8988T (cell line): ENCODE measurements around the gene UBE2D2.
"Not testable (repeated sequence)": the region's sequence is repeated elsewhere in the genome, so short reads cannot be mapped to it uniquely, and the experiment has no call there.

Experiments used
- DNase-seq: peaks from one replicate; pipeline ENCODE4 v3.0.0; 2011

Gene UBE2D2

GRCh38 chr5:139588116-139588515 lies 27.0 kb downstream of the UBE2D2 start:
- DNase-seq: not testable (repeated sequence)

- DNase-seq: no peak
These were observed 27.8 kb downstream of the UBE2D2 start for GRCh38 chr5:139588962-139589361.

GRCh38 chr5:139592289-139592688 lies 31.1 kb downstream of the UBE2D2 start:
- DNase-seq: no peak

- DNase-seq: not testable (repeated sequence)
These were observed 31.9 kb downstream of the UBE2D2 start for GRCh38 chr5:139593076-139593475.

GRCh38 chr5:139593716-139594319 lies 32.7 kb downstream of the UBE2D2 start:
- DNase-seq: no peak

- DNase-seq: no peak
These were observed 36.0 kb downstream of the UBE2D2 start for GRCh38 chr5:139597134-139597533.

GRCh38 chr5:139598601-139598965 lies 37.4 kb downstream of the UBE2D2 start:
- DNase-seq: not testable (repeated sequence)

- DNase-seq: no peak
These were observed 39.3 kb downstream of the UBE2D2 start for GRCh38 chr5:139600336-139600949.

GRCh38 chr5:139601429-139601828 lies 40.3 kb downstream of the UBE2D2 start:
- no peak for DNase-seq

- DNase-seq: not testable (repeated sequence)
These were observed 40.8 kb downstream of the UBE2D2 start for GRCh38 chr5:139601948-139602347.

GRCh38 chr5:139605887-139606286 lies 44.7 kb downstream of the UBE2D2 start:
- DNase-seq: no peak

- DNase-seq: no peak
These were observed 50.8 kb downstream of the UBE2D2 start for GRCh38 chr5:139611703-139612584.

GRCh38 chr5:139619861-139620260 lies 58.7 kb downstream of the UBE2D2 start:
- no peak for DNase-seq

- DNase-seq: not testable (repeated sequence)
These were observed 64.3 kb downstream of the UBE2D2 start for GRCh38 chr5:139625398-139625797.

GRCh38 chr5:139630855-139631254 lies 69.7 kb downstream of the UBE2D2 start:
- DNase-seq: no peak

GRCh38 chr5:139631520-139632165 lies 70.5 kb downstream of the UBE2D2 start:
- DNase-seq: no peak

GRCh38 chr5:139633295-139634027 lies 72.3 kb downstream of the UBE2D2 start:
- DNase-seq: no peak

GRCh38 chr5:139634028-139634325 lies 72.8 kb downstream of the UBE2D2 start:
- no peak for DNase-seq

- DNase-seq: no peak
These were observed 73.4 kb downstream of the UBE2D2 start for GRCh38 chr5:139634541-139634940.

- no peak for DNase-seq
These were observed 74.1 kb downstream of the UBE2D2 start for GRCh38 chr5:139635191-139635590.

- DNase-seq: no peak
These were observed 74.6 kb downstream of the UBE2D2 start for GRCh38 chr5:139635606-139636206.

GRCh38 chr5:139636207-139636792 lies 75.2 kb downstream of the UBE2D2 start:
- DNase-seq: no peak
